Measurements from ENCODE around the gene MRM1.

GRCh38 chr17:36590082-36590481 is 11.3 kb upstream of the MRM1 start:
- TF ChIP-seq POLR2AphosphoS5 (IDR thresholded peaks at IDR 0.05): no peak
- no peak for TF ChIP-seq CTCF (IDR thresholded peaks at IDR 0.05)
